Lower leg skin (tissue), 3 donors: Measurements from ENCODE around the gene KLF7.

Experiments used
- CTCF ChIP-seq, 3 donors: fragments of 450-650 bp; IDR thresholded peaks; one replicate each; pipeline ENCODE4 v1.5.1; 2016; ENCODE audit warnings: antibody characterized with exemption in 3 of 3, mild to moderate bottlenecking in 3 of 3, moderate library complexity in 2 of 3
- POLR2A ChIP-seq, 2 donors: fragments of 450-650 bp; IDR thresholded peaks; one replicate each; pipeline ENCODE4 v1.6.1; 2016 to 2017; ENCODE audit warnings: antibody characterized with exemption in 2 of 2, mild to moderate bottlenecking in 1 of 2, moderate library complexity in 1 of 2

GRCh38 chr2:207188626-207189419 lies 23.1 kb upstream of the KLF7 start:
- TF ChIP-seq CTCF (IDR thresholded peaks at IDR 0.05) = no peak
- no peak for TF ChIP-seq POLR2A (IDR thresholded peaks at IDR 0.05)
